HepG2 (cell line): ENCODE data around the gene PLCL1. TPM values are rescaled to one million over a fixed set of nuclear protein-coding genes. Genes with fewer than 3 reads are reported as not detected.

Source experiments
- ATAC-seq: fragments of 200-7000 bp; cut with Tn5 transposase; 3 replicates; pipeline ENCODE4 v1.9.1; 2020; ENCODE audit warnings: mild to moderate bottlenecking, moderate library complexity
- BruUV-seq: library from RNA; stranded (reverse); fragments of 400-500 nt; replicated peaks from 2 replicates; lab custom pipeline; 2021; lab: Mats Ljungman, UMichigan
- CTCF ChIA-PET: fragments of 300-600 bp; formaldehyde crosslinking; extraction: SDS; loops from one replicate; lab custom pipeline; 2021; ENCODE audit warnings: low total read pairs, inconsistent platforms, low intra/inter-chr PET ratio; lab: Yijun Ruan, JAX
- POLR2A ChIA-PET: fragments of 350-600 bp; sonication (Branson Sonifier 250); formaldehyde crosslinking; loops from one replicate; lab custom pipeline; 2020; ENCODE audit warnings: antibody characterized with exemption, inconsistent platforms; lab: Yijun Ruan, JAX
- DNase-seq: peaks from one replicate; pipeline ENCODE4 v3.0.0-alpha.2; 2015; ENCODE audit warnings: low spot score
- FAIRE-seq: peaks from 3 replicates; lab custom pipeline; 2011; peaks lifted over from hg19 to GRCh38; lab: Jason Lieb, UNC
- H2AFZ ChIP-seq: one replicate; pipeline ENCODE4 v1.6.1; 2011; ENCODE audit warnings: low read length, inconsistent platforms
- H3K27ac ChIP-seq: fragments of 300-600 bp; 3 replicates; pipeline ENCODE4 v1.8.0; 2011; ENCODE audit warnings: mixed run types, mild to moderate bottlenecking, mixed read lengths, low read length, inconsistent platforms; ENCODE audit not compliant: insufficient read depth; ENCODE audit errors: extremely low read length
- H3K27me3 ChIP-seq, 2 experiments: fragments of 200-600 bp in 1 of 2; 2 replicates in 1 of 2; 3 replicates in 1 of 2; pipeline versions ENCODE4 v1.6.0 to v1.8.0; 2011; ENCODE audit warnings: low read length in 2 of 2, mild to moderate bottlenecking in 2 of 2, moderate library complexity in 2 of 2, inconsistent platforms in 1 of 2; ENCODE audit not compliant: insufficient read depth in 2 of 2, control insufficient read depth in 1 of 2
- H3K36me3 ChIP-seq, 2 experiments: fragments of 200-600 bp in 1 of 2; replicated peaks in 1 of 2; 2 replicates in 1 of 2; 3 replicates in 1 of 2; pipeline versions ENCODE4 v1.5.1 to v1.8.0; 2011; ENCODE audit warnings: low read length in 2 of 2, inconsistent platforms in 1 of 2; ENCODE audit not compliant: insufficient read depth in 2 of 2, control insufficient read depth in 1 of 2
- H3K4me1 ChIP-seq: 2 replicates; pipeline ENCODE4 v1.5.1; 2012; ENCODE audit warnings: low read length, inconsistent platforms; ENCODE audit not compliant: insufficient read depth
- H3K4me2 ChIP-seq: 2 replicates; pipeline ENCODE4 v1.6.0; 2011; ENCODE audit warnings: low read depth, low read length, inconsistent platforms
- H3K4me3 ChIP-seq, 3 experiments: fragments of 200-600 bp in 1 of 3; sonication (generic), shearing (Covaris generic) in 1 of 3; replicated peaks in 1 of 3; 2 replicates each; pipeline ENCODE4 v1.5.1; 2011 to 2016; ENCODE audit warnings: low read length in 3 of 3, inconsistent platforms in 2 of 3, low read depth in 2 of 3, mild to moderate bottlenecking in 2 of 3, control low read depth in 1 of 3, mixed read lengths in 1 of 3; ENCODE audit not compliant: insufficient read depth in 1 of 3
- H3K79me2 ChIP-seq: one replicate; pipeline ENCODE4 v1.6.1; 2011; ENCODE audit warnings: low read length, inconsistent platforms; ENCODE audit not compliant: insufficient read depth
- H3K9ac ChIP-seq: 2 replicates; pipeline ENCODE4 v1.6.0; 2011; ENCODE audit warnings: mild to moderate bottlenecking, low read depth, low read length, inconsistent platforms; ENCODE audit not compliant: insufficient read depth
- H3K9me3 ChIP-seq: 2 replicates; pipeline ENCODE4 v1.5.1; 2012; ENCODE audit warnings: mild to moderate bottlenecking, low read length
- H4K20me1 ChIP-seq: 2 replicates; pipeline ENCODE4 v1.6.0; 2011; ENCODE audit warnings: inconsistent platforms, mild to moderate bottlenecking, low read length, moderate library complexity; ENCODE audit not compliant: insufficient read depth
- ARID2 ChIP-seq: sonication (generic); formaldehyde crosslinking; IDR thresholded peaks from 2 replicates; pipeline ENCODE4 v1.8.1; 2022; ENCODE audit warnings: mild to moderate bottlenecking, missing genetic modification reagents, borderline replicate concordance
- ARNT2 ChIP-seq: sonication (generic); formaldehyde crosslinking; IDR thresholded peaks from 2 replicates; pipeline ENCODE4 v1.8.0; 2022; ENCODE audit warnings: mild to moderate bottlenecking, low read depth, missing genetic modification reagents, moderate library complexity
- CBFB ChIP-seq: sonication (generic); formaldehyde crosslinking; IDR thresholded peaks from 2 replicates; pipeline ENCODE4 v1.4.0; 2020; ENCODE audit warnings: missing genetic modification reagents
- CENPX ChIP-seq: sonication (generic); formaldehyde crosslinking; IDR thresholded peaks from 2 replicates; pipeline ENCODE4 v1.9.0; 2021; ENCODE audit warnings: mild to moderate bottlenecking, missing genetic modification reagents, moderate library complexity
- ESRRA ChIP-seq: sonication (generic); formaldehyde crosslinking; IDR thresholded peaks from 2 replicates; pipeline ENCODE4 v1.5.1; 2020; ENCODE audit warnings: mild to moderate bottlenecking, low read depth, missing genetic modification reagents
- KDM5B ChIP-seq: sonication (generic); formaldehyde crosslinking; IDR thresholded peaks from 2 replicates; pipeline ENCODE4 v1.4.0; 2020; ENCODE audit warnings: missing genetic modification reagents, mild to moderate bottlenecking, borderline replicate concordance
- KMT2A ChIP-seq: sonication (generic); formaldehyde crosslinking; IDR thresholded peaks from 2 replicates; pipeline ENCODE4 v1.4.0; 2020; ENCODE audit warnings: missing genetic modification reagents
- MBNL3 ChIP-seq: fragments of 250-450 bp; sonication (Bioruptor Pico); conservative IDR thresholded peaks from 2 replicates; pipeline ENCODE4 v1.8.0; 2022; ENCODE audit warnings: mild to moderate bottlenecking, inconsistent platforms
- SAP130 ChIP-seq: IDR thresholded peaks from 2 replicates; pipeline ENCODE4 v1.6.1; 2016; ENCODE audit warnings: low read depth
- TOE1 ChIP-seq: sonication (generic); formaldehyde crosslinking; IDR thresholded peaks from 2 replicates; pipeline ENCODE4 v1.4.0; 2020; ENCODE audit warnings: mild to moderate bottlenecking, missing genetic modification reagents
- ZBTB38 ChIP-seq: sonication (generic); formaldehyde crosslinking; IDR thresholded peaks from 2 replicates; pipeline ENCODE4 v1.5.1; 2020; ENCODE audit warnings: mild to moderate bottlenecking, missing genetic modification reagents
- ZFP62 ChIP-seq: sonication (generic); formaldehyde crosslinking; IDR thresholded peaks from 2 replicates; pipeline ENCODE4 v1.4.0; 2020; ENCODE audit warnings: missing genetic modification reagents
- ZNF20 ChIP-seq: sonication (generic); formaldehyde crosslinking; IDR thresholded peaks from 2 replicates; pipeline ENCODE4 v1.4.0; 2020; ENCODE audit warnings: mild to moderate bottlenecking, moderate library complexity, missing genetic modification reagents
- ZNF24 ChIP-seq: fragments of 450-650 bp; IDR thresholded peaks from 2 replicates; pipeline ENCODE4 v1.6.1; 2017; ENCODE audit warnings: antibody characterized with exemption, mild to moderate bottlenecking
- ZNF282 ChIP-seq: fragments of 450-650 bp; IDR thresholded peaks from 2 replicates; pipeline ENCODE4 v1.6.1; 2018; ENCODE audit not compliant: partially characterized antibody
- ZNF879 ChIP-seq: sonication (generic); formaldehyde crosslinking; IDR thresholded peaks from 2 replicates; pipeline ENCODE4 v1.8.1; 2023; ENCODE audit warnings: missing genetic modification reagents
- ZSCAN22 ChIP-seq: sonication (generic); formaldehyde crosslinking; IDR thresholded peaks from 2 replicates; pipeline ENCODE4 v1.4.0; 2020; ENCODE audit warnings: mild to moderate bottlenecking, missing genetic modification reagents
- WGBS: methylation state at CpG from one replicate; pipeline ENCODE4 v1.1.6; 2017; ENCODE audit warnings: low lambda C conversion rate; 5-methylcytosine and 5-hydroxymethylcytosine counted together
- in situ Hi-C: cut with HindIII; loops from 2 replicates; pipeline ENCODE4 v1.10.0; 2017; ENCODE audit warnings: low pct_unique_long_range_greater_than_20kb; ENCODE audit not compliant: extremely low pct_ligation_motif_present
- intact Hi-C: fragments of 100-400 bp; cut with micrococcal nuclease; formaldehyde crosslinking; loops from one replicate; pipeline ENCODE4 v1.10.0; 2022; ENCODE audit not compliant: unreplicated experiment
- polyA plus RNA-seq, 8 experiments: library from polyadenylated mRNA; depleted of rRNA in 3 of 8; stranded (reverse) in 7 of 8; unstranded in 1 of 8; fragments of >200 nt; fragmentation: Illumina TruSeq in 4 of 8; extraction: Trizol in 4 of 8; gene quantifications; 2 replicates each; pipeline versions ENCODE4 v1.2.1 to v1.2.3, GENCODE V29; 2011 to 2016; ENCODE audit warnings: low read depth in 4 of 8, missing spikeins in 1 of 8, mixed read lengths in 1 of 8; ENCODE audit not compliant: insufficient read depth in 1 of 8
- total RNA-seq, 5 experiments: library from RNA; depleted of rRNA; stranded (reverse); fragments of >200 nt; fragmentation: Illumina TruSeq; extraction: Trizol; gene quantifications; 2 replicates each; pipeline ENCODE4 v1.2.3, GENCODE V29; 2016; ENCODE audit warnings: low read depth in 1 of 5

The PLCL1 gene
- total and polyA plus RNA-seq, 2 of the 13 experiments (the other 11 are each of a cell fraction or from before 2014, with no cell fraction given) = not detected

GRCh38 chr2:198168651-198169050 is 364.3 kb downstream of the PLCL1 start:
- DNase-seq (no peak), FAIRE-seq (no peak), ATAC-seq (no peak)
- POLR2A ChIA-PET = no interaction called here
- no peaks in the 10 kb centered on the region for H3K36me3 ChIP-seq
- no peaks in the 10 kb centered on the region for H3K9me3 ChIP-seq
- no peaks in the 10 kb centered on the region for H3K4me1 ChIP-seq
- WGBS = 0% methylated on average over 1 of the region's 1 CpG
- no peaks in the 10 kb centered on the region for H3K79me2 ChIP-seq
- no peak overlapping the region for H3K4me3 ChIP-seq
- H3K4me2 ChIP-seq = no peak overlapping the region
- no peaks in the 10 kb centered on the region for H4K20me1 ChIP-seq
- intact Hi-C loops = no loop called here
- no peak overlapping the region for H2AFZ ChIP-seq
- no TSS peak for BruUV-seq
- no peak overlapping the region for H3K27ac ChIP-seq
- TF ChIP-seq KDM5B = no peak
- no peak for TF ChIP-seq TOE1
- TF ChIP-seq KMT2A (CRISPR knock-in tag) = no peak
- no peak for TF ChIP-seq SAP130
- no peak for TF ChIP-seq MBNL3 (CRISPR knock-in tag)
- no peak for TF ChIP-seq CENPX
- TF ChIP-seq ZSCAN22 = no peak
- TF ChIP-seq ARNT2 (CRISPR knock-in tag) = no peak
- TF ChIP-seq ZNF879 = no peak
- no peak for TF ChIP-seq ESRRA (CRISPR knock-in tag)
- no peak for TF ChIP-seq ZFP62 (CRISPR knock-in tag)
- in situ Hi-C loops = no loop called here
- CTCF ChIA-PET = no interaction called here
- no peak overlapping the region for H3K9ac ChIP-seq
- H3K27me3 ChIP-seq = 0 out of 5 replicates have a peak, but pooled peaks cover 0 to 6% of the 10 kb centered on the region in 2 experiments

GRCh38 chr2:198173242-198173641 is 368.8 kb downstream of the PLCL1 start:
- in situ Hi-C loops (no loop called here), intact Hi-C loops (no loop called here)
- TF ChIP-seq ARID2 (no peak), ZNF282 (no peak), ZNF24 (no peak), ZNF20 (no peak), ZBTB38 (no peak), CBFB (no peak)
- CTCF ChIA-PET = no interaction called here
- no TSS peak for BruUV-seq
- FAIRE-seq (no peak), DNase-seq (no peak), ATAC-seq (no peak)
- Histone ChIP-seq H2AFZ (no peak overlapping the region), H3K36me3 (no peaks in the 10 kb centered on the region), H3K27me3 (no peaks in the 10 kb centered on the region), H3K4me3 (no peak overlapping the region), H4K20me1 (no peaks in the 10 kb centered on the region), H3K79me2 (no peaks in the 10 kb centered on the region), H3K27ac (no peak overlapping the region), H3K4me1 (no peaks in the 10 kb centered on the region), H3K9ac (no peak overlapping the region), H3K9me3 (peaks cover 4% of the 10 kb centered on the region; the same call in 1 of the 2 replicates), H3K4me2 (no peak overlapping the region)
- POLR2A ChIA-PET = no interaction called here
- 1% methylated on average over 6 of the region's 6 CpGs for WGBS
